GM23338 (cell line): Measurements from ENCODE around the gene NR1D1. TPM values are rescaled to one million over a fixed set of nuclear protein-coding genes. Genes with fewer than 3 reads are reported as not detected.

Source experiments
- ATAC-seq: fragments of 200-7000 bp; cut with Tn5 transposase; 3 replicates; pipeline ENCODE4 v1.9.1; 2020
- DNase-seq: peaks from one replicate; pipeline ENCODE4 v3.0.0-alpha.2; 2015; ENCODE audit warnings: low spot score
- H2AFZ ChIP-seq: fragments of 200-600 bp; sonication (generic); 2 replicates; pipeline ENCODE4 v1.8.0; 2016; ENCODE audit warnings: antibody characterized with exemption, mild to moderate bottlenecking, moderate library complexity
- H3F3A ChIP-seq: fragments of 200-600 bp; sonication (generic); replicated peaks from 2 replicates; pipeline ENCODE4 v1.8.0; 2017; ENCODE audit warnings: antibody characterized with exemption, mixed run types, low read depth
- H3K27ac ChIP-seq: fragments of 200-600 bp; sonication (generic); 2 replicates; pipeline ENCODE4 v1.6.1; 2016; ENCODE audit warnings: low read depth
- H3K27me3 ChIP-seq: fragments of 200-600 bp; sonication (generic); 2 replicates; pipeline ENCODE4 v1.8.0; 2016; ENCODE audit warnings: mild to moderate bottlenecking, mixed run types, moderate library complexity; ENCODE audit not compliant: insufficient read depth
- H3K36me3 ChIP-seq: fragments of 200-600 bp; sonication (generic); 2 replicates; pipeline ENCODE4 v1.8.0; 2016; ENCODE audit warnings: mild to moderate bottlenecking; ENCODE audit not compliant: insufficient read depth
- H3K4me1 ChIP-seq: fragments of 200-600 bp; sonication (generic); 2 replicates; pipeline ENCODE4 v1.8.0; 2016; ENCODE audit warnings: mild to moderate bottlenecking, moderate library complexity; ENCODE audit not compliant: insufficient read depth
- H3K4me2 ChIP-seq: fragments of 200-600 bp; sonication (generic); 2 replicates; pipeline ENCODE4 v1.7.1; 2017; ENCODE audit warnings: mixed run types
- H3K4me3 ChIP-seq: fragments of 200-600 bp; sonication (generic); 2 replicates; pipeline ENCODE4 v1.6.1; 2016; ENCODE audit warnings: mixed run types
- H3K79me2 ChIP-seq: fragments of 200-600 bp; sonication (generic); replicated peaks from 2 replicates; pipeline ENCODE4 v1.8.0; 2017; ENCODE audit warnings: mild to moderate bottlenecking; ENCODE audit not compliant: insufficient read depth
- H3K9me2 ChIP-seq: fragments of 200-600 bp; sonication (generic); 2 replicates; pipeline ENCODE4 v1.8.0; 2017; ENCODE audit not compliant: insufficient read depth
- H4K20me1 ChIP-seq: fragments of 200-600 bp; sonication (generic); replicated peaks from 2 replicates; pipeline ENCODE4 v1.8.0; 2017; ENCODE audit warnings: mild to moderate bottlenecking; ENCODE audit not compliant: insufficient read depth
- H3K27ac Mint-ChIP-seq: 2 replicates; pipeline ENCODE4 v1.8.0; 2020; ENCODE audit warnings: inconsistent platforms, mild to moderate bottlenecking, moderate library complexity, mixed read lengths
- H3K27me3 Mint-ChIP-seq: 3 replicates; pipeline ENCODE4 v1.8.0; 2022; ENCODE audit warnings: low read depth, mild to moderate bottlenecking, moderate library complexity, mixed read lengths, inconsistent platforms; ENCODE audit not compliant: insufficient read depth, poor library complexity
- H3K36me3 Mint-ChIP-seq: 3 replicates; pipeline ENCODE4 v1.8.0; 2021; ENCODE audit warnings: low read depth, mild to moderate bottlenecking, inconsistent platforms, moderate library complexity, mixed read lengths
- H3K4me1 Mint-ChIP-seq: 3 replicates; pipeline ENCODE4 v1.8.0; 2020; ENCODE audit warnings: mild to moderate bottlenecking, inconsistent platforms, mixed read lengths
- H3K4me3 Mint-ChIP-seq: 3 replicates; pipeline ENCODE4 v1.8.0; 2021; ENCODE audit warnings: moderate library complexity, mild to moderate bottlenecking, inconsistent platforms, mixed read lengths
- H3K9me3 Mint-ChIP-seq: 3 replicates; pipeline ENCODE4 v1.8.0; 2020; ENCODE audit warnings: moderate library complexity, mild to moderate bottlenecking, inconsistent platforms, mixed read lengths
- CREB1 ChIP-seq: fragments of 250-450 bp; sonication (Bioruptor Pico); IDR thresholded peaks from 2 replicates; pipeline ENCODE4 v1.5.0; 2020; ENCODE audit warnings: low read depth, mild to moderate bottlenecking, moderate library complexity
- REST ChIP-seq: IDR thresholded peaks from one replicate; pipeline ENCODE4 v1.6.1; 2018; ENCODE audit warnings: antibody characterized with exemption; ENCODE audit not compliant: unreplicated experiment
- ZNF114 ChIP-seq: fragments of 250-450 bp; sonication (Bioruptor Pico); IDR thresholded peaks from 2 replicates; pipeline ENCODE4 v1.5.0; 2020; ENCODE audit warnings: mild to moderate bottlenecking, moderate library complexity
- ZNF331 ChIP-seq: fragments of 250-450 bp; sonication (Bioruptor Pico); IDR thresholded peaks from 2 replicates; pipeline ENCODE4 v1.5.0; 2020; ENCODE audit warnings: low read depth, mild to moderate bottlenecking, moderate library complexity
- polyA plus RNA-seq: library from polyadenylated mRNA; unstranded; fragments of >200 nt; fragmentation: Nextera tagmentation; extraction: Ambion mirVana; gene quantifications from 2 replicates; pipeline ENCODE4 v1.2.1, GENCODE V29; 2016
- total RNA-seq: library from RNA; depleted of rRNA; stranded (reverse); fragments of >200 nt; shearing (Covaris generic); gene quantifications from 2 replicates; pipeline ENCODE4 v1.2.3, GENCODE V29; 2014
- TF ChIP-seq, protein P1 (sequence below): fragments of 250-450 bp; sonication (Bioruptor Pico); IDR thresholded peaks from 2 replicates; pipeline ENCODE4 v1.5.0; 2020; ENCODE audit warnings: mild to moderate bottlenecking, moderate library complexity
- TF ChIP-seq, protein P2 (sequence below): IDR thresholded peaks from 2 replicates; pipeline ENCODE4 v1.6.1; 2016; ENCODE audit warnings: antibody characterized with exemption
- TF ChIP-seq, protein P3 (sequence below), 2 experiments: fragments of 200-600 bp in 1 of 2; sonication (generic) in 1 of 2; conservative IDR thresholded peaks; 2 replicates each; pipeline versions ENCODE4 v1.5.1 to v1.6.1; 2016 to 2017; ENCODE audit warnings: antibody characterized with exemption in 2 of 2, low read depth in 2 of 2, mild to moderate bottlenecking in 2 of 2, moderate library complexity in 1 of 2

The NR1D1 gene
- total and polyA plus RNA-seq, 2 experiments from 2014 or later: 3.3 to 4.2 TPM

- TF ChIP-seq, protein P1, sequence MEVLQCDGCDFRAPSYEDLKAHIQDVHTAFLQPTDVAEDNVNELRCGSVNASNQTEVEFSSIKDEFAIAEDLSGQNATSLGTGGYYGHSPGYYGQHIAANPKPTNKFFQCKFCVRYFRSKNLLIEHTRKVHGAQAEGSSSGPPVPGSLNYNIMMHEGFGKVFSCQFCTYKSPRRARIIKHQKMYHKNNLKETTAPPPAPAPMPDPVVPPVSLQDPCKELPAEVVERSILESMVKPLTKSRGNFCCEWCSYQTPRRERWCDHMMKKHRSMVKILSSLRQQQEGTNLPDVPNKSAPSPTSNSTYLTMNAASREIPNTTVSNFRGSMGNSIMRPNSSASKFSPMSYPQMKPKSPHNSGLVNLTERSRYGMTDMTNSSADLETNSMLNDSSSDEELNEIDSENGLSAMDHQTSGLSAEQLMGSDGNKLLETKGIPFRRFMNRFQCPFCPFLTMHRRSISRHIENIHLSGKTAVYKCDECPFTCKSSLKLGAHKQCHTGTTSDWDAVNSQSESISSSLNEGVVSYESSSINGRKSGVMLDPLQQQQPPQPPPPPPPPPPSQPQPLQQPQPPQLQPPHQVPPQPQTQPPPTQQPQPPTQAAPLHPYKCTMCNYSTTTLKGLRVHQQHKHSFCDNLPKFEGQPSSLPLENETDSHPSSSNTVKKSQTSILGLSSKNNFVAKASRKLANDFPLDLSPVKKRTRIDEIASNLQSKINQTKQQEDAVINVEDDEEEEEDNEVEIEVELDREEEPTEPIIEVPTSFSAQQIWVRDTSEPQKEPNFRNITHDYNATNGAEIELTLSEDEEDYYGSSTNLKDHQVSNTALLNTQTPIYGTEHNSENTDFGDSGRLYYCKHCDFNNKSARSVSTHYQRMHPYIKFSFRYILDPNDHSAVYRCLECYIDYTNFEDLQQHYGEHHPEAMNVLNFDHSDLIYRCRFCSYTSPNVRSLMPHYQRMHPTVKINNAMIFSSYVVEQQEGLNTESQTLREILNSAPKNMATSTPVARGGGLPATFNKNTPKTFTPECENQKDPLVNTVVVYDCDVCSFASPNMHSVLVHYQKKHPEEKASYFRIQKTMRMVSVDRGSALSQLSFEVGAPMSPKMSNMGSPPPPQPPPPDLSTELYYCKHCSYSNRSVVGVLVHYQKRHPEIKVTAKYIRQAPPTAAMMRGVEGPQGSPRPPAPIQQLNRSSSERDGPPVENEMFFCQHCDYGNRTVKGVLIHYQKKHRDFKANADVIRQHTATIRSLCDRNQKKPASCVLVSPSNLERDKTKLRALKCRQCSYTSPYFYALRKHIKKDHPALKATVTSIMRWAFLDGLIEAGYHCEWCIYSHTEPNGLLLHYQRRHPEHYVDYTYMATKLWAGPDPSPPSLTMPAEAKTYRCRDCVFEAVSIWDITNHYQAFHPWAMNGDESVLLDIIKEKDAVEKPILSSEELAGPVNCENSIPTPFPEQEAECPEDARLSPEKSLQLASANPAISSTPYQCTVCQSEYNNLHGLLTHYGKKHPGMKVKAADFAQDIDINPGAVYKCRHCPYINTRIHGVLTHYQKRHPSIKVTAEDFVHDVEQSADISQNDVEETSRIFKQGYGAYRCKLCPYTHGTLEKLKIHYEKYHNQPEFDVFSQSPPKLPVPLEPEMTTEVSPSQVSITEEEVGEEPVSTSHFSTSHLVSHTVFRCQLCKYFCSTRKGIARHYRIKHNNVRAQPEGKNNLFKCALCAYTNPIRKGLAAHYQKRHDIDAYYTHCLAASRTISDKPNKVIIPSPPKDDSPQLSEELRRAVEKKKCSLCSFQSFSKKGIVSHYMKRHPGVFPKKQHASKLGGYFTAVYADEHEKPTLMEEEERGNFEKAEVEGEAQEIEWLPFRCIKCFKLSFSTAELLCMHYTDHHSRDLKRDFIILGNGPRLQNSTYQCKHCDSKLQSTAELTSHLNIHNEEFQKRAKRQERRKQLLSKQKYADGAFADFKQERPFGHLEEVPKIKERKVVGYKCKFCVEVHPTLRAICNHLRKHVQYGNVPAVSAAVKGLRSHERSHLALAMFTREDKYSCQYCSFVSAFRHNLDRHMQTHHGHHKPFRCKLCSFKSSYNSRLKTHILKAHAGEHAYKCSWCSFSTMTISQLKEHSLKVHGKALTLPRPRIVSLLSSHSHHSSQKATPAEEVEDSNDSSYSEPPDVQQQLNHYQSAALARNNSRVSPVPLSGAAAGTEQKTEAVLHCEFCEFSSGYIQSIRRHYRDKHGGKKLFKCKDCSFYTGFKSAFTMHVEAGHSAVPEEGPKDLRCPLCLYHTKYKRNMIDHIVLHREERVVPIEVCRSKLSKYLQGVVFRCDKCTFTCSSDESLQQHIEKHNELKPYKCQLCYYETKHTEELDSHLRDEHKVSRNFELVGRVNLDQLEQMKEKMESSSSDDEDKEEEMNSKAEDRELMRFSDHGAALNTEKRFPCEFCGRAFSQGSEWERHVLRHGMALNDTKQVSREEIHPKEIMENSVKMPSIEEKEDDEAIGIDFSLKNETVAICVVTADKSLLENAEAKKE: no peak
- no peak for TF ChIP-seq REST
- TF ChIP-seq, protein P2, sequence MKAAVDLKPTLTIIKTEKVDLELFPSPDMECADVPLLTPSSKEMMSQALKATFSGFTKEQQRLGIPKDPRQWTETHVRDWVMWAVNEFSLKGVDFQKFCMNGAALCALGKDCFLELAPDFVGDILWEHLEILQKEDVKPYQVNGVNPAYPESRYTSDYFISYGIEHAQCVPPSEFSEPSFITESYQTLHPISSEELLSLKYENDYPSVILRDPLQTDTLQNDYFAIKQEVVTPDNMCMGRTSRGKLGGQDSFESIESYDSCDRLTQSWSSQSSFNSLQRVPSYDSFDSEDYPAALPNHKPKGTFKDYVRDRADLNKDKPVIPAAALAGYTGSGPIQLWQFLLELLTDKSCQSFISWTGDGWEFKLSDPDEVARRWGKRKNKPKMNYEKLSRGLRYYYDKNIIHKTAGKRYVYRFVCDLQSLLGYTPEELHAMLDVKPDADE: no peak
Observed at GRCh38 chr17:40135817-40136216, 35.4 kb upstream of the NR1D1 start (continued).

GRCh38 chr17:40134184-40134583 is 33.8 kb upstream of the NR1D1 start:
- peaks cover 2% of the 10 kb centered on the region for H3K27me3 Mint-ChIP-seq
- Histone ChIP-seq H3K36me3 (peaks cover 74% of the 10 kb centered on the region), H3K4me1 (peaks cover 2% of the 10 kb centered on the region; the same call in 1 of the 2 replicates), H4K20me1 (peaks cover 16% of the 10 kb centered on the region; the same call in 1 of the 2 replicates), H3F3A (peaks cover 38% of the 10 kb centered on the region), H3K9me2 (no peaks in the 10 kb centered on the region), H2AFZ (no peak overlapping the region), H3K4me3 (no peak overlapping the region), H3K79me2 (peaks cover 33% of the 10 kb centered on the region), H3K27me3 (no peaks in the 10 kb centered on the region), H3K27ac (no peak overlapping the region), H3K4me2 (no peak overlapping the region)
- no peak for ATAC-seq
- TF ChIP-seq, protein P3, sequence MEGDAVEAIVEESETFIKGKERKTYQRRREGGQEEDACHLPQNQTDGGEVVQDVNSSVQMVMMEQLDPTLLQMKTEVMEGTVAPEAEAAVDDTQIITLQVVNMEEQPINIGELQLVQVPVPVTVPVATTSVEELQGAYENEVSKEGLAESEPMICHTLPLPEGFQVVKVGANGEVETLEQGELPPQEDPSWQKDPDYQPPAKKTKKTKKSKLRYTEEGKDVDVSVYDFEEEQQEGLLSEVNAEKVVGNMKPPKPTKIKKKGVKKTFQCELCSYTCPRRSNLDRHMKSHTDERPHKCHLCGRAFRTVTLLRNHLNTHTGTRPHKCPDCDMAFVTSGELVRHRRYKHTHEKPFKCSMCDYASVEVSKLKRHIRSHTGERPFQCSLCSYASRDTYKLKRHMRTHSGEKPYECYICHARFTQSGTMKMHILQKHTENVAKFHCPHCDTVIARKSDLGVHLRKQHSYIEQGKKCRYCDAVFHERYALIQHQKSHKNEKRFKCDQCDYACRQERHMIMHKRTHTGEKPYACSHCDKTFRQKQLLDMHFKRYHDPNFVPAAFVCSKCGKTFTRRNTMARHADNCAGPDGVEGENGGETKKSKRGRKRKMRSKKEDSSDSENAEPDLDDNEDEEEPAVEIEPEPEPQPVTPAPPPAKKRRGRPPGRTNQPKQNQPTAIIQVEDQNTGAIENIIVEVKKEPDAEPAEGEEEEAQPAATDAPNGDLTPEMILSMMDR (conservative IDR thresholded peaks at IDR 0.05; ENCODE audit: low read depth in 2 of 2): no peak
- TF ChIP-seq ZNF114 (CRISPR knock-in tag) (no peak), ZNF331 (CRISPR knock-in tag) (no peak), CREB1 (CRISPR knock-in tag) (no peak)
- no peaks in the 10 kb centered on the region for H3K9me3 Mint-ChIP-seq
- peaks cover 83% of the 10 kb centered on the region for H3K36me3 Mint-ChIP-seq
- no peak overlapping the region for H3K4me3 Mint-ChIP-seq
- no peak for DNase-seq
- H3K27ac Mint-ChIP-seq: no peak overlapping the region
- no peaks in the 10 kb centered on the region; the same call in 1 of the 3 replicates for H3K4me1 Mint-ChIP-seq
